ENCODE measurements around the gene WDTC1.
"Not testable (repeated sequence)": the region's sequence is repeated elsewhere in the genome, so short reads cannot be mapped to it uniquely, and the experiment has no call there.

WDTC1 gene

GRCh38 chr1:27234049-27234882, at the start of gene WDTC1:
WDTC1 (plus strand) TSS chr1:27234632; CDS start chr1:27261055, 26,423 bp downstream.
- DNase-seq (ENCODE audit: low read depth in 2 of 2): peak; percentile 96 to 97

GRCh38 chr1:27184665-27185064, 49.8 kb upstream of the WDTC1 start:
- DNase-seq (ENCODE audit: low read depth in 2 of 2): not testable (repeated sequence)

- no peak for DNase-seq (ENCODE audit: low read depth in 2 of 2)
Observed at GRCh38 chr1:27192039-27192529, 42.3 kb upstream of the WDTC1 start.

GRCh38 chr1:27193194-27193593, 41.2 kb upstream of the WDTC1 start:
- no peak for DNase-seq (ENCODE audit: low read depth in 2 of 2)

GRCh38 chr1:27201295-27201694, 33.1 kb upstream of the WDTC1 start:
- no peak for DNase-seq (ENCODE audit: low read depth in 2 of 2)

- no peak for DNase-seq (ENCODE audit: low read depth in 2 of 2)
Observed at GRCh38 chr1:27203946-27204345, 30.5 kb upstream of the WDTC1 start.

- DNase-seq (ENCODE audit: low read depth in 2 of 2): not testable (repeated sequence)
Observed at GRCh38 chr1:27207238-27207637, 27.2 kb upstream of the WDTC1 start.

- not testable (repeated sequence) for DNase-seq (ENCODE audit: low read depth in 2 of 2)
Observed at GRCh38 chr1:27208143-27208850, 26.1 kb upstream of the WDTC1 start.

GRCh38 chr1:27216466-27216865, 18.0 kb upstream of the WDTC1 start:
- no peak for DNase-seq (ENCODE audit: low read depth in 2 of 2)

GRCh38 chr1:27217401-27217800, 17.0 kb upstream of the WDTC1 start:
- DNase-seq (ENCODE audit: low read depth in 2 of 2): no peak

- no peak for DNase-seq (ENCODE audit: low read depth in 2 of 2)
Observed at GRCh38 chr1:27218736-27219135, 15.7 kb upstream of the WDTC1 start.

GRCh38 chr1:27220096-27220495, 14.3 kb upstream of the WDTC1 start:
- no peak for DNase-seq (ENCODE audit: low read depth in 2 of 2)

GRCh38 chr1:27220702-27221497, 13.5 kb upstream of the WDTC1 start:
- not testable (repeated sequence) for DNase-seq (ENCODE audit: low read depth in 2 of 2)

- DNase-seq (ENCODE audit: low read depth in 2 of 2): no peak
Observed at GRCh38 chr1:27225621-27226020, 8.8 kb upstream of the WDTC1 start.

GRCh38 chr1:27227765-27228164, 6.7 kb upstream of the WDTC1 start:
- DNase-seq (ENCODE audit: low read depth in 2 of 2): no peak

GRCh38 chr1:27233667-27234048, 774 bp upstream of the WDTC1 start:
- DNase-seq (ENCODE audit: low read depth in 2 of 2): no peak

- DNase-seq (ENCODE audit: low read depth in 2 of 2): no peak
Observed at GRCh38 chr1:27235827-27236226, 1.4 kb downstream of the WDTC1 start.

- no peak for DNase-seq (ENCODE audit: low read depth in 2 of 2)
Observed at GRCh38 chr1:27237112-27237511, 2.7 kb downstream of the WDTC1 start.

- no peak for DNase-seq (ENCODE audit: low read depth in 2 of 2)
Observed at GRCh38 chr1:27238032-27238431, 3.6 kb downstream of the WDTC1 start.

- no peak for DNase-seq (ENCODE audit: low read depth in 2 of 2)
Observed at GRCh38 chr1:27241677-27242076, 7.2 kb downstream of the WDTC1 start.

GRCh38 chr1:27243665-27244064, 9.2 kb downstream of the WDTC1 start:
- DNase-seq (ENCODE audit: low read depth in 2 of 2): not testable (repeated sequence)

GRCh38 chr1:27246194-27246593, 11.8 kb downstream of the WDTC1 start:
- DNase-seq (ENCODE audit: low read depth in 2 of 2): no peak
